H9 (cell line): ENCODE data around the gene APC. TPM values are rescaled to one million over a fixed set of nuclear protein-coding genes. Genes with fewer than 3 reads are reported as not detected.

Experiments used
- DNase-seq: peaks from one replicate; pipeline ENCODE4 v3.0.0-alpha.2; 2017
- H2AFZ ChIP-seq: one replicate; pipeline ENCODE4 v1.6.1; 2013; ENCODE audit warnings: mild to moderate bottlenecking, low read length, control low read depth, moderate library complexity
- H2AK5ac ChIP-seq: 2 replicates; pipeline ENCODE4 v1.6.1; 2013; ENCODE audit warnings: low read length, control low read depth, mixed read lengths; ENCODE audit not compliant: insufficient read length
- H2BK120ac ChIP-seq: one replicate; pipeline ENCODE4 v1.6.1; 2013; ENCODE audit warnings: low read depth, mild to moderate bottlenecking, low read length, control low read depth, inconsistent platforms; ENCODE audit not compliant: poor library complexity, severe bottlenecking
- H2BK12ac ChIP-seq: 2 replicates; pipeline ENCODE4 v1.6.1; 2013; ENCODE audit warnings: low read length, control low read depth, mixed read lengths, low read depth; ENCODE audit not compliant: insufficient read length
- H2BK15ac ChIP-seq: 2 replicates; pipeline ENCODE4 v1.6.1; 2013; ENCODE audit warnings: low read depth, low read length, control low read depth
- H2BK20ac ChIP-seq: one replicate; pipeline ENCODE4 v1.6.1; 2013; ENCODE audit warnings: low read depth, mild to moderate bottlenecking, low read length, control low read depth, inconsistent platforms; ENCODE audit not compliant: poor library complexity, severe bottlenecking
- H2BK5ac ChIP-seq: 2 replicates; pipeline ENCODE4 v1.6.1; 2013; ENCODE audit warnings: low read length, control low read depth, mixed read lengths; ENCODE audit not compliant: insufficient read length
- H3K14ac ChIP-seq: 2 replicates; pipeline ENCODE4 v1.6.1; 2013; ENCODE audit warnings: low read length, control low read depth; ENCODE audit not compliant: insufficient read depth
- H3K18ac ChIP-seq: 2 replicates; pipeline ENCODE4 v1.6.1; 2013; ENCODE audit warnings: low read depth, mild to moderate bottlenecking, mixed read lengths, low read length, control low read depth; ENCODE audit not compliant: insufficient read length
- H3K23ac ChIP-seq: 2 replicates; pipeline ENCODE4 v1.6.1; 2013; ENCODE audit warnings: low read length, control low read depth, mixed read lengths, low read depth; ENCODE audit not compliant: insufficient read length
- H3K23me2 ChIP-seq: 2 replicates; pipeline ENCODE4 v1.6.1; 2013; ENCODE audit warnings: low read depth, mild to moderate bottlenecking, mixed read lengths, low read length, control low read depth; ENCODE audit not compliant: insufficient read length, poor library complexity, severe bottlenecking
- H3K27ac ChIP-seq: 2 replicates; pipeline ENCODE4 v1.5.1; 2013; ENCODE audit warnings: low read length, control low read depth, mixed read lengths, low read depth; ENCODE audit not compliant: insufficient read length
- H3K27me3 ChIP-seq: 2 replicates; pipeline ENCODE4 v1.6.1; 2013; ENCODE audit warnings: low read length, control low read depth, inconsistent platforms; ENCODE audit not compliant: insufficient read depth
- H3K4ac ChIP-seq: 2 replicates; pipeline ENCODE4 v1.6.1; 2013; ENCODE audit warnings: low read depth, mild to moderate bottlenecking, control low read depth, inconsistent platforms, low read length, moderate library complexity
- H3K4me1 ChIP-seq: 2 replicates; pipeline ENCODE4 v1.6.1; 2013; ENCODE audit warnings: low read length, control low read depth, inconsistent platforms; ENCODE audit not compliant: insufficient read depth
- H3K4me2 ChIP-seq: 2 replicates; pipeline ENCODE4 v1.6.1; 2013; ENCODE audit warnings: low read length, control low read depth, mixed read lengths; ENCODE audit not compliant: insufficient read length, insufficient read depth
- H3K56ac ChIP-seq: 2 replicates; pipeline ENCODE4 v1.6.1; 2013; ENCODE audit warnings: low read depth, mild to moderate bottlenecking, mixed read lengths, low read length, control low read depth; ENCODE audit not compliant: insufficient read length
- H3K79me1 ChIP-seq: 2 replicates; pipeline ENCODE4 v1.6.1; 2013; ENCODE audit warnings: low read depth, mild to moderate bottlenecking, moderate library complexity, low read length, control low read depth, inconsistent platforms; ENCODE audit not compliant: insufficient read depth, poor library complexity, severe bottlenecking
- H3K79me2 ChIP-seq: 2 replicates; pipeline ENCODE4 v1.6.1; 2013; ENCODE audit warnings: low read length, control low read depth, inconsistent platforms; ENCODE audit not compliant: insufficient read depth
- H3K9ac ChIP-seq: 2 replicates; pipeline ENCODE4 v1.6.1; 2013; ENCODE audit warnings: low read length, control low read depth, mixed read lengths; ENCODE audit not compliant: insufficient read length; ENCODE audit errors: extremely low read depth
- H3K9me3 ChIP-seq: one replicate; pipeline ENCODE4 v1.6.1; 2013; ENCODE audit warnings: low read depth, low read length, inconsistent platforms; ENCODE audit not compliant: control insufficient read depth
- H3T11ph ChIP-seq: one replicate; pipeline ENCODE4 v1.6.1; 2013; ENCODE audit warnings: mild to moderate bottlenecking, low read length, control low read depth, inconsistent platforms
- H4K20me1 ChIP-seq: one replicate; pipeline ENCODE4 v1.6.1; 2013; ENCODE audit not compliant: control insufficient read depth, insufficient read length, insufficient read depth
- H4K5ac ChIP-seq: 2 replicates; pipeline ENCODE4 v1.6.1; 2013; ENCODE audit warnings: low read depth, mild to moderate bottlenecking, mixed read lengths, low read length, control low read depth; ENCODE audit not compliant: insufficient read length
- H4K8ac ChIP-seq: replicated peaks from 2 replicates; pipeline ENCODE4 v1.6.1; 2013; ENCODE audit warnings: low read length, control low read depth, mixed read lengths, low read depth; ENCODE audit not compliant: insufficient read length
- H4K91ac ChIP-seq: 2 replicates; pipeline ENCODE4 v1.6.1; 2013; ENCODE audit warnings: low read depth, mild to moderate bottlenecking, moderate library complexity, mixed read lengths, low read length, control low read depth; ENCODE audit not compliant: insufficient read length
- H3K27ac Mint-ChIP-seq, 3 experiments: 2 replicates in 2 of 3; 3 replicates in 1 of 3; pipeline ENCODE4 v1.8.0; 2020 to 2021; ENCODE audit warnings: mixed read lengths in 3 of 3, mild to moderate bottlenecking in 1 of 3, moderate library complexity in 1 of 3
- H3K27me3 Mint-ChIP-seq: 2 replicates; pipeline ENCODE4 v1.8.0; 2021; ENCODE audit warnings: low read depth, mild to moderate bottlenecking, moderate library complexity, mixed read lengths
- H3K36me3 Mint-ChIP-seq, 3 experiments: 2 replicates in 2 of 3; 3 replicates in 1 of 3; pipeline ENCODE4 v1.8.0; 2020 to 2021; ENCODE audit warnings: low read depth in 3 of 3, mixed read lengths in 3 of 3; ENCODE audit not compliant: insufficient read depth in 1 of 3
- H3K4me1 Mint-ChIP-seq, 2 experiments: 2 replicates each; pipeline ENCODE4 v1.8.0; 2020; ENCODE audit warnings: mixed read lengths in 2 of 2
- H3K4me3 Mint-ChIP-seq, 2 experiments: 2 replicates in 1 of 2; 3 replicates in 1 of 2; pipeline ENCODE4 v1.8.0; 2020 to 2021; ENCODE audit warnings: mild to moderate bottlenecking in 2 of 2, mixed read lengths in 2 of 2, moderate library complexity in 1 of 2
- H3K9me3 Mint-ChIP-seq, 2 experiments: 2 replicates in 1 of 2; 3 replicates in 1 of 2; pipeline ENCODE4 v1.8.0; 2020; ENCODE audit warnings: mild to moderate bottlenecking in 2 of 2, mixed read lengths in 2 of 2, moderate library complexity in 1 of 2
- CTCF ChIP-seq: fragments of 200-600 bp; sonication (generic); conservative IDR thresholded peaks from 3 replicates; pipeline ENCODE4 v1.8.0; 2021; ENCODE audit warnings: antibody characterized with exemption, mild to moderate bottlenecking
- WGBS: extraction: QIAGEN DNeasy Blood & Tissue Kit; methylation state at CpG from one replicate; pipeline ENCODE4 v1.1.7; 2013; ENCODE audit warnings: missing lambda C conversion rate, low lambda C conversion rate, mixed read lengths; ENCODE audit not compliant: insufficient read length; ENCODE audit errors: extremely low coverage; 5-methylcytosine and 5-hydroxymethylcytosine counted together
- total RNA-seq: library from RNA; stranded (reverse); gene quantifications from 2 replicates; pipeline ENCODE4 v1.2.1, GENCODE V29; 2021

Gene APC
- total RNA-seq, 1 experiment from 2014 or later, result 29.3 TPM

- Mint-ChIP-seq H3K4me1 (no peaks in the 10 kb centered on the region), H3K27ac (no peak overlapping the region), H3K36me3 (peaks cover 0 to 3% (median 0%) of the 10 kb centered on the region in 3 experiments; a peak in 3 of 7 replicates), H3K27me3 (no peaks in the 10 kb centered on the region), H3K4me3 (no peak overlapping the region), H3K9me3 (no peaks in the 10 kb centered on the region)
- no peaks in the 10 kb centered on the region for H3K79me2 ChIP-seq
- no peak overlapping the region for H2BK12ac ChIP-seq
- no peak overlapping the region for H3K27ac ChIP-seq
- H2BK120ac ChIP-seq, result no peak overlapping the region
- no peaks in the 10 kb centered on the region for H3K79me1 ChIP-seq
- H4K5ac ChIP-seq, result no peak overlapping the region
- no peak overlapping the region for H2AFZ ChIP-seq
- no peak overlapping the region for H3K4me2 ChIP-seq
- no peak overlapping the region for H3K4ac ChIP-seq
- H2AK5ac ChIP-seq, result no peak overlapping the region
- H2BK15ac ChIP-seq, result no peak overlapping the region
- no peak overlapping the region for H3T11ph ChIP-seq
- no peak overlapping the region for H4K8ac ChIP-seq
- no peak overlapping the region for H4K91ac ChIP-seq
- H3K9me3 ChIP-seq, result no peaks in the 10 kb centered on the region
- no peak overlapping the region for H3K56ac ChIP-seq
- no peaks in the 10 kb centered on the region for H3K23me2 ChIP-seq
- no peaks in the 10 kb centered on the region for H4K20me1 ChIP-seq
- H3K14ac ChIP-seq, result no peak overlapping the region
- H3K27me3 ChIP-seq, result no peaks in the 10 kb centered on the region
- no CpG with 5 or more reads among the region's 1 CpG for whole genome bisulfite sequencing
- no peak overlapping the region for H3K18ac ChIP-seq
- no peak for TF ChIP-seq CTCF
- no peak overlapping the region for H3K9ac ChIP-seq
- DNase-seq, result no peak
- H2BK20ac ChIP-seq, result no peak overlapping the region
- no peaks in the 10 kb centered on the region; the same call in 1 of the 2 replicates for H3K4me1 ChIP-seq
- no peak overlapping the region for H2BK5ac ChIP-seq
- H3K23ac ChIP-seq, result no peak overlapping the region
Observed at GRCh38 chr5:112787261-112787660, 49.6 kb downstream of the APC start.
